H54 (cell line): ENCODE results near the gene ZAP70.

Experiments
- DNase-seq: peaks from one replicate; pipeline ENCODE4 v3.0.0; 2011; ENCODE audit warnings: low spot score, mixed read lengths; ENCODE audit not compliant: insufficient read length
- FAIRE-seq: peaks from 3 replicates; lab custom pipeline; 2011; peaks lifted over from hg19 to GRCh38; lab: Jason Lieb, UNC
- POLR2A ChIP-seq: IDR thresholded peaks from 2 replicates; pipeline ENCODE4 v1.6.1; 2011; ENCODE audit warnings: low read depth, mild to moderate bottlenecking, low read length

ZAP70 gene

DNA sequence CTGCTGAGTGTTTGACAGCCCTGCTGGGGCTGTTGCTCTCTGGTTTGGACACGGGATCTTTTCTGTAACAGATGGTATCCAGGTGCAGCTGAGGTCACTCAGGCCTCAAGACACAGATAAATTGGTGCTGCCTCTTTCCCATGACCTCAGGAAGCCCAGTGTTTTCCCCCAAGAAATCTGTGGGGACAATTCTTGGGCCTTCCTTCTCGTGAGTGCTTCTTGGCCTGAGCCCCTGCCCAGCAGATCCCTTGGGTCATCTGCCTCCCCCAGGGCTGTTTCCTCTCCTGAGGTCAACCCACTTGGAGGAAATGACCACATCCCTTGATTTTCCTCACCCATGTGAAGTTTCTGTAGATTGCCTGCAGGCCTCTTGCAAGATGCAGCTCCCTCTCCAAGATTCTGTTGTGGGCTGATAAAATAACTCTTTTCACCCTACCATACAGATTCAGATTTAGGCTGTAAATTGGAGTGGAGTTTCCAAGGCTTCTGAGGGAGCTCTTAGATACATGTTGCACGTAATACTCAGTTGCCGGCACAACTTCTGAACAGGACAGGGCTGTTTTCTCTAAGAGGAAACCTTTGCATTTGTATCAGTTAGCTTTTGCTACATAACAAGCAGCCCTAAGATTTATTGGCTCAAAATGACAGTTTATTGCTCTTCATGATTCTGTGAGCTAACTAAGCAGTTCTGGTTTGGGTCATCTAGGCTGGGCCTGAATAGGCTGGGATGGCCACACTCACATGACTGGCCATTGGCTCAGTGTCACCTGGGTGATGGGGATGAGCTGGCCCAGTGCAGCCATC lies 13.1 kb downstream of the ZAP70 start:
- TF ChIP-seq POLR2A = no peak

DNA sequence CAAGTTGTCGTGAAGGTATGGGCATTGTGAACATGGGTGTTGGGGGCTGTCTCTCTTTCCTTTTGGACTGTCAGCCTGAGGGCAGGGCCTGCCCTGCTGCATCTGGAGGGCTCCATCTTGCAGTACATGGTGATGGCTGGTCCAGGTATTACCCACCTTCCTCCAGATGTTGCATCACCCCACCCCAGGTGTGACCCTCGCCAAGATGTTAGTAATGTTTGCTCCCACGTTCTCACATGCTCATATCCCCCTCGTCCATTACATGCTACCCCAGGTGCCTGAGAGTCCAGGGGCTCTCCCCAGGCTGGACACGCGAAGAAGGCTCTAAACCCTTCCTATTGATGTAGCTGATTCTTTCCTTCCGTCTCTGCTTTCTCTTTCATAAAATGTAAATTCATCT lies 13.9 kb downstream of the ZAP70 start:
- no peak for FAIRE-seq
- no peak for DNase-seq
- no peak for TF ChIP-seq POLR2A

More for the DNA sequence above, 13.1 kb downstream of the ZAP70 start:
- DNase-seq (no peak), FAIRE-seq (no peak)

DNA sequence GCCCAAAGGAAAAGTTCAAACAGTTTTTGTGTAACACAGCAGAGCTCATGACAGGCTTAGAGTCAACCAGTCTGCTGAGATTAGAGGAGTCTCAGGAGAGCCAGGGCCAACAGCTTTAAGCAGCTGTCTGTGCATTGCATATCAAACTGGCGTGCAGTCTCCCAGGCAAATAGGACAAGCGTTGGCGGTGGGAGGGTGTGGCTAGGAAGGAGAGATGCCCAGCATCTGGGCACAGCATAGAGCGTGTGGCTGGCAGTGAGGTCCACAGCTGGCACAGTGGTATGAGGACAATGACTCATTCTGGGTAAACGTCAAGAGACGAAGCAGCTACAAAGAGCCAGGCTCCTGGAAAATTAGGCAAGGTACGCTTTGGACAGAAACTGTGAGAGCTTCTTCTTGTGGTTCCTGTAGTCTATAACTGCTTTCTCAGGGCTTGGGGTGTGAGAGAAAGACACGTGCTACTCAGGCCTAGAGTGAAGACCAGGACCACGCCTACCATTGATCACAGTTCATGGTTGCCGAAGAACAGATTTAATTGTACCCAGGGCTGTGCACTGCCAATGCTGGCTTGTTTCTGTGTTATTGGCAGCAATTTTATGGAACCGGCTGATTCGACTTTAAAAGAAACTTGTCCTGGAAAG lies 14.8 kb downstream of the ZAP70 start:
- DNase-seq = peak; percentile 58
- no peak for TF ChIP-seq POLR2A

DNA sequence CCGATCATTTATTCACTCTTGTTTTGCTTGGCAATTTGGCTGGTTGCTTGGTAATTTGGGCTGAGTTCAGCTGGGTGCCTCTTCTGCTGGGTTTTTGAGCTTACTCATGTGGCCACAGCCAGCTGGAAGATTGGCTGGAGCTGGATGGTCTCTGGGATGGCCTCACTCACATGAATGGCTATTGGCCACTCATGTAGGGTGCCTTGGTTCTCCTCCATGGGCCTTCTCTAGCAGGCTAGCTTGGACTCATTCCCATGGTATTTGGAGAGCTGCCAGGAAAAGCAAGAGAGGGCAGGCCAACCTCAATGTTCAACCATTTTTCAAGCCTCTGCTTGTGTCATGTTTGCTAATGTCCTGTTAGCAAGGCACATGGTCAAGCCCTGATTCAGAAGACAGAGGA lies 16.9 kb downstream of the ZAP70 start:
- DNase-seq (peak; percentile 34), FAIRE-seq (no peak)
- TF ChIP-seq POLR2A = no peak

More for the DNA sequence above, 14.8 kb downstream of the ZAP70 start:
- no peak for FAIRE-seq

DNA sequence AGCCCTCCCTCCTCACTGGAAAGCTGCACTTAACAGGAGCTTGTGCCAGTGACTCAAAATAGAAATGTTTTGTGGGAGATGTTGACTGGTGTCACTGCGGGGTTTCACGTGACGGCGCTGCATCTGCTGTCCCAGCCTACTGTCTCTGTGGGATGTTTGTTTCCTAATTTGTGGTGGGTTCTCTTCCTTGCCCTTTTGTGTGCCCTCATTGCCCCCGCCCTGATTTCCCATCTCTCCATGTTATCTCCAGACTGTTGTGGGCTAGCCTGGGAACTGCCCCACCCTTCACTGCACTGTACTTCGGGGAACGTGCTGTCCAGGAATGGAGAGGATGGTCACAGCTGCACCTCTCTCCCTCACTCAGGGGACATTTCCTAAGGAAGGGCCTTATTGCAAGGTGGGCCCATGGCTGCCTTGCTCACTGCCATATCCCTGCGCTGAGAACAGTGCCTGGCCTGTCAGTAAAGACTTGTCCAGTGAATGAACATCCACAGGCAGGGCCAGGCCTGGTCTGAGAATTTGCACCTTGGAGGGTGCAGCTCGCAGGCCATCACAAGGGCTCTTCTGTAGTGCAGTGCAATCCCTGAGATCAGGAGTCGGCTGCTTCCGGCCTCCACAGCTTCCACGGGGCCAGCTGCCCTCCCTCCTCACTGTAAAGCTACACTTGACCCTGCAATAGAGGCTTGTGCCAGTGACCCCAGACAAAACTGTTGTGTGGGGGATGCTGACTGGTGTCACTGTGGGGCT lies 18.1 kb downstream of the ZAP70 start:
- no peak for FAIRE-seq
- no peak for DNase-seq
- no peak for TF ChIP-seq POLR2A

DNA sequence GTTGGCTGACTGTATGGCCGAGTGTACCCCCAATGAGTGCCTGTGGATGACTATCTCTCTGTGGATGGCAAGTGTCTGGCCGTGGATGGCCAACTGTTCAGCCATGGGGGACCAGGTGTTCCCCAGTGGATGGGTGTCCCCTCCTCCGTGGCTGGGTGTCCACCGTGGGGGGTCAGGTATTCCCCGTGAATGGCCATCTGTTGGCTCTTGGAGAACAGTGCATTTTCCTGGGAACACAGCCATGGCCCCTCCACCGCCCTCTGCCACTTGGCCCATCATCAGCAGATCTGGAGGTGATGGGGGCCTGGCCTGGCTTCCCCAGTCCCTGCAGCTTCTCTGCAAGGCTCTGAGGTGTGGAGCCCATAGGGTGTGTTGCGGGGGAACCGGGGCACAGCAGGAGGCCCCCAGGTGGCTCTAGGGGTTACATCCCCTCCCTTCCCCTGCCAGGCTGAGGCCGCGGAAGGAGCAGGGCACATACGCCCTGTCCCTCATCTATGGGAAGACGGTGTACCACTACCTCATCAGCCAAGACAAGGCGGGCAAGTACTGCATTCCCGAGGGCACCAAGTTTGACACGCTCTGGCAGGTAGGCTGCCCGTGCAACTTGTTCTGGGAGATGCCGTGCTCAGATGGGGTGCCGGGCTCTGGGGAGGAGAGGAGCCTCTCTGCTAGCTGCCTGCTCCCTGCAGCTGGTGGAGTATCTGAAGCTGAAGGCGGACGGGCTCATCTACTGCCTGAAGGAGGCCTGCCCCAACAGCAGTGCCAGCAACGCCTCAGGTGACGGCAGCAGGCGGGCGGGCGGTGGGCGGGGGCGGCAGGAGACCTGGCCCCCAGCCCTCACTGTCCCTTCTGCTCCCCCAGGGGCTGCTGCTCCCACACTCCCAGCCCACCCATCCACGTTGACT lies 19.3 kb downstream of the ZAP70 start:
- TF ChIP-seq POLR2A = no peak
- no peak for FAIRE-seq
- DNase-seq = no peak

DNA sequence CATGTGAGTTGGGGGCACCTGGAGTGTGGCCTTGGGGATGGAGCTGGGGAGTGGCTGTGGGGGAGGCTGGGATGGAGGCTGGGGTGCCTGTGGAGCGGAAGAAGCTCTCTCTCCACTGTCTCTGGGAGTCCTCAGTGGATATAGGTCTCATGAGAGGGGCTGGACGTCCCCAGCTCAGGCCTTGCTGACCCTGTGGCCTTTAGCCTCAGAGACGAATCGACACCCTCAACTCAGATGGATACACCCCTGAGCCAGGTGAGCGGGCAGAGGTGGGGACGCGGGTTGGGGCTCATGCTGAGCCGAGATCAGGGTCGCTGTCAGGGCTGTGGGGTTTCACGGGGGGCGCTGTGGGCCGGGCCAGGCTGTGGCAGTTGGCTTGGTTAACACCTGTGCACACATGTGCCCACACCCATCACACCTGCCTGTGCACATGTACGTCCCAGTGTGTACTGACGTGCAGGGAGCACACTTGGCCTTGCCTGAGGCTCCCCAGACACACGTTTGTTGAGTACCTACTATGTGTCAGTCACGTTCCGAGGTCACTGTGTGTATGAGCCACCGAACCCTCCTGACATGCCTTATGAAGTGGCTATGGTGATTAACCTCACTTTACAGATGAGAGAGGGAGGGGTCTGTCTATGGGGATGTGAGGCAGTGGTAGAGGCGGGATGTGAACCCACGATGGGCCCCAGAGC lies 20.1 kb downstream of the ZAP70 start:
- DNase-seq (no peak), FAIRE-seq (no peak)
- no peak for TF ChIP-seq POLR2A

DNA sequence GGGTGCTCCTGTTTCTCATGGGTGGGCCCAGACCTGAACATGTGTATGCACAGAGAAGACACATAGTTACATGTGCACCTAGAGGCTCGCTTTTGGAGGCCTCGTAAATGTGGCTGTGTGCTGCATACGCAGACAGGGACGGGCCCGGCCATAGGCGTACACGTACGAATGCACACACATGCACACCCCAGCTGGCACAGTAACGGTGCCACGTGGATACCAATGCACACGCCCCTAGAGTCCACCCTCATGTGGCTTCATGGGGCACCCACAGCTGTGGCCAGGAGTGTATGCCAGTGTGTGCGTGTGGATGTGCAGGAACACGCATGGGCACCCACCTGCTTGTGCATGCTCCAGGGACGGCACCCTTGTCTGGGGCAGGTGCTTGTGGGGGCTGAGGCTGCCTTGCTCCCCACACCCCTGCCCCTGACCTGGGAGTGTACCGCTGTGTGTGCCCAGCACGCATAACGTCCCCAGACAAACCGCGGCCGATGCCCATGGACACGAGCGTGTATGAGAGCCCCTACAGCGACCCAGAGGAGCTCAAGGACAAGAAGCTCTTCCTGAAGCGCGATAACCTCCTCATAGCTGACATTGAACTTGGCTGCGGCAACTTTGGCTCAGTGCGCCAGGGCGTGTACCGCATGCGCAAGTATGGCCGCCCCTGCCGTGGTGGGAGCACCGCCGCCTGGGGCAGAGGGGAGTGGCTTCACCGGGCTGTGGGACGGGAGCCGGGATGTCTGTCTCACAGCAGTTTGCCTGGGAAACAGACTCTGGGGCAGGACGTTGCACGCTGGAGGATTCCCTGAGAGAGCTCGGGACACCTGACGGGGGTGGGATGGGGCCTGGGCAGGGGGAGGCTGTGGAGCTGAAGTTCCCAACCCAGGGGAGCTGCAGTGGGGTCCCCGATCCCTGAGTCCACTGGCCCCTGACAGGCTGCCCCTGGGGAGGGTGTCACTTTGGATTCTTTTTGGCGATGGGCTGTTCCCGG lies 21.0 kb downstream of the ZAP70 start:
- no peak for DNase-seq
- no peak for FAIRE-seq
- TF ChIP-seq POLR2A = no peak

DNA sequence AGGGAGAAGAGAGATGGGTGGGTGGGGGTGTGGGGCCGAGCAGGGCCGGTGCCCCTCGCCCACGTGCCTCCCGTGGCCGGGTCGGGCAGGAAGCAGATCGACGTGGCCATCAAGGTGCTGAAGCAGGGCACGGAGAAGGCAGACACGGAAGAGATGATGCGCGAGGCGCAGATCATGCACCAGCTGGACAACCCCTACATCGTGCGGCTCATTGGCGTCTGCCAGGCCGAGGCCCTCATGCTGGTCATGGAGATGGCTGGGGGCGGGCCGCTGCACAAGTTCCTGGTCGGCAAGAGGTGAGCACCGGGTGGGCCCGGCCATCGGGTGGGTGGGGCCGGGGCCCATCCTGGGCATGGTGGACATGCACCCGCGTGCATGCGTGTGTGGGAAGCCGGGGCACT lies 21.8 kb downstream of the ZAP70 start:
- DNase-seq = no peak
- no peak for FAIRE-seq
- TF ChIP-seq POLR2A = no peak

DNA sequence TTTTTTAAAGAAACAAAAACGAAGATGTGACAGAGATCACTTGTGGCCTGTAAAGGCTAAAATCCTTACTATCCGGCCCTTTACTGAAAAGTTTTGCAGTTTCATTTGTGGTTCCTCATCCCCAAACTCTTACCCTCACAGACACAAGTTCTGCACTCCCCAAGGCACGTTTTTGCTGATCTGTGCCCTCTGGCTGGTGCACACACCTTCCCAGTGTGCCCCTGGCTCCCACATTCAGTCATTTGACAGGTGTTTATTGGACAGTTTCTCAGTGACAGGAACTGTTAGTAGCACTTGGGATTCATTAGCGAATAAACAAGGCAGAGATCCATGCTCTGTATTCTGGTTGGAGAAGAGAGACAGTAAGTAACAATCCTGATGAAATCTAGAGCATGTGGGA lies 22.8 kb downstream of the ZAP70 start:
- no peak for DNase-seq
- no peak for TF ChIP-seq POLR2A
- no peak for FAIRE-seq

DNA sequence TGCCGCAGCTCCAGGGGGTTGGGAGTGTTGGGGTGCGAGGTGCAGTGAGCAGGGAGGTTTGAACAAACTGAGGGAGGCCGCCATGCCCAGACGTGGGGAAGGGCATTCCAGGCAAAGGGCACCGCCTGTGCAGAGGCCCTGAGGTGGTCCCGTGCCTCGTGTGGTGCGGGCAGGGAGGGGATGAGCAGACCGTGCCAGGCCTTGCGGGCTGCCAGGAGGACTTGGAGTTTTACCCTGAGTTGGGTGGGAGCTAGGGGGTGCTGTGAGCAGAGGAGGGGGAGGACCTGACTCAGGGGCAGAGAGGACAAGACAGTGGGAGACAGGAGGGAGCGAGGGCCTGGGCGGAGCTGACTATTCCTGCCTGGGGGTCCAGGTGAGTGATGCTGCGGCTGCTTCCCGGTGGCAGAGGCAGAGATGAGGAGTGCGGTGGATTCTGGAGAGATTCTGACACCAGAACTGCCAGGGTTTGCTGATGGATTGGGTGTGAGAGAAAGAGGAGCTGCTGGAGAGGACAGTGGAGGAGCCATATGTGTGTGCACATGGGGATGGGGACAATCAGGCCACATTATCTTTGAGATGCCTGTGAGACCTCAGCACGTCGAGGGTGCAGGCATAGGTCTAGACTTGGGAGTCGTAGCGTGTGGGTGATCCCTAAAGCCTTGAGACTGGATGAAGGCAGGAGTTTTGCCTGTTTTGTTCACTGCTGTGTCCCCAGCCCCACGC lies 23.4 kb downstream of the ZAP70 start:
- DNase-seq = no peak
- no peak for TF ChIP-seq POLR2A
- FAIRE-seq = no peak
